ENCODE results near the gene IER5L. TPM values are rescaled to one million over a fixed set of nuclear protein-coding genes. Genes with fewer than 3 reads are reported as not detected.
A peak's percentile ranks its signal among the peaks of the same experiment; 100 is the strongest.

The IER5L gene
- total and polyA plus RNA-seq, 4 experiments from 2014 or later = 0.07 to 3.6 (median 1.6) TPM

DNA sequence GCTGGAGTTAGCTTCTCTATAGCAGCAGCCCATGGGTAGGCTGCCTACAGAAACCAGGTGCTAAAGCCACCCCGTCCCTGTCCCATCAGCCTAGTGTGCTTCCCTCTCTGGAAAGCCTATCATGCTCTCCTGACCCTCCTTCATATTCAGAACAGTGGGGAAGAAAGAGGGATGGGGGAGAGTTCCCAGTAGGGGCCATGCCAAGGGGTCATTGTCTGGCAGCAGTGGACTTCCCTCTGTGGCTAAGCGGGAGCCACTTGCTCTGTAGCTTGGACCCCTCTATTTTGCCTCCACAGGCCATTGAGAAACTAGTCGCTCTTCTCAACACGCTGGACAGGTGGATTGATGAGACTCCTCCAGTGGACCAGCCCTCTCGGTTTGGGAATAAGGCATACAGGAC, 49.4 kb downstream of the IER5L start:
- Mint-ChIP-seq H3K4me1 (peaks cover 0 to 11% (median 5%) of the 10 kb centered on the region in 4 donors), H3K27me3 (no peaks in the 10 kb centered on the region), H3K9me3 (no peaks in the 10 kb centered on the region), H3K27ac (peak overlapping the region in 1 of 7 donors; percentile 64), H3K4me3 (no peak overlapping the region), H3K36me3 (peaks cover 24 to 45% of the 10 kb centered on the region in 2 donors)
- Histone ChIP-seq H3K27ac (ENCODE audit: low read depth, low read length) (no peak overlapping the region), H3K36me3 (ENCODE audit: insufficient read depth, low read length) (peaks cover 20% of the 10 kb centered on the region), H3K4me3 (ENCODE audit: low read length in 2 of 2) (no peak overlapping the region), H3K4me1 (ENCODE audit: insufficient read depth, low read length) (peaks cover 8% of the 10 kb centered on the region), H3K27me3 (ENCODE audit: insufficient read depth, low read length) (no peaks in the 10 kb centered on the region), H3K9me3 (ENCODE audit: control insufficient read depth in 1 of 2, low read length in 2 of 2) (no peaks in the 10 kb centered on the region)
- ChIA-PET POLR2A (ENCODE audit: partially characterized antibody) (interaction anchor here (0.6 kb wide), 1 partner anchor 772 kb away, joined by 3 read pairs; no protein-coding TSS in a partner anchor), CTCF (ENCODE audit: partially characterized antibody) (interaction anchor here (0.8 to 8.9 kb wide), 6 partner anchors 11 to 655 kb away, joined by 3 to 127 read pairs (median 48); partner anchors contain the start of genes C9orf50 and NTMT1)
- DNase-seq = no peak
- intact Hi-C loops (cut with micrococcal nuclease) = no loop called here

DNA sequence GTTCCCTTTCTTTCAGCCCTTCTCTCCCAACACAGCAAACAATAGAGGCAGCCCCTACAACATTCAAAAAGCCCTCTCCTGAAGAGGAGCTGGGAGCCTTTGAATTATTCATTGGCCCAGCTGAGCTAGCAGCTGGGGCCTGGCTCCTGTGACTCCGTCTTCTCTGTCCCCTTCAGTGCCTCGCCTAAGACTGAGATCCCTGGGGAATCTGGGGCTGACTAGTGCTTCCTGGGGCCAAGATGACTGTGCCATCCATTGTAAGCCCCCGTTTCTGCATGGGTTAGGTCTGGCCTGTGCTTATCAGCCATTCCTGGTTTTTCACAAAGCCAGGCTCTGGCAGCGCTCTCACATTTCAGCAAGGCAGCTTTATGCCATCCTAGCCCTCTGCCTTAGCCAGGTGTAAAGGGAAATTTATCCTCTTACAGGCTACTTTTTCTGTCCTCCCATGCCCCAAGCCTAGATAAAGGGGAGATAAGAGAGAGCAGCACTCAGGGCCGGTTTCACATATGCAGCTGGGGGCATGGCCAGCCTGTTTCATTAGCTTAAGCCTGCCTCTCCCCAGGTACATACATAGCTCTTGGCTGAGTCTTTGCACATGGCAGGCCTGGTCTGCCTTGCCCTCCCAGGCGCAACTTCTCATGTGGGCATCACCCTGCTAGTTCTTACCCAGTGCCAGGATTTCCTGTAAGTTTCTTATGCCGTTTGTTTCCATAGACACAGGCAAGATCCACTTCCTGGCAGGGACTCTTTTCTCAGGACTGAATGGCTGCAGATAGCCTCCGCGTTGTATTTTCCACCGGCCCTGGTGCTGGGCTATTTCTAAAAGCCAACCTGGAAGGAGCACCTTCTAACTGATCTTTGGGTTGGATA, 51.1 kb downstream of the IER5L start:
- POLR2A ChIA-PET (ENCODE audit: partially characterized antibody) = no interaction called here

More for the DNA sequence above, 51.1 kb downstream of the IER5L start:
- peaks cover 7% of the 10 kb centered on the region for H3K4me1 ChIP-seq (ENCODE audit: insufficient read depth, low read length)
- H3K27ac ChIP-seq (ENCODE audit: low read depth, low read length) = no peak overlapping the region
- DNase-seq = no peak
- intact Hi-C loops (cut with micrococcal nuclease) = no loop called here
- H3K27me3 ChIP-seq (ENCODE audit: insufficient read depth, low read length) = no peaks in the 10 kb centered on the region
- Mint-ChIP-seq H3K4me1 (peaks cover 0 to 9% (median 5%) of the 10 kb centered on the region in 4 donors), H3K36me3 (peaks cover 24 to 47% of the 10 kb centered on the region in 2 donors), H3K27me3 (no peaks in the 10 kb centered on the region), H3K9me3 (no peaks in the 10 kb centered on the region), H3K4me3 (no peak overlapping the region), H3K27ac (no peak overlapping the region)
- CTCF ChIA-PET (ENCODE audit: partially characterized antibody) = interaction anchor here (1.1 to 8.9 kb wide), 3 partner anchors 12 to 17 kb away, joined by 4 to 127 read pairs (median 13); no protein-coding TSS in a partner anchor
- H3K36me3 ChIP-seq (ENCODE audit: insufficient read depth, low read length) = peaks cover 23% of the 10 kb centered on the region
- no peaks in the 10 kb centered on the region for H3K9me3 ChIP-seq (ENCODE audit: control insufficient read depth in 1 of 2, low read length in 2 of 2)
- H3K4me3 ChIP-seq (ENCODE audit: low read length in 2 of 2) = no peak overlapping the region

Other genes with a start within 250 kb of the IER5L start
- gene DOLK, start 230.7 kb downstream of the IER5L start, total RNA-seq = 10 to 100 TPM in 1 of 2 experiments, 1 to 10 TPM in 1; 9.9 to 12.9 TPM
- gene DOLK, start 230.7 kb downstream of the IER5L start, polyA plus RNA-seq = 10 to 100 TPM in 1 of 2 donors, 1 to 10 TPM in 1; 9.1 to 11.7 TPM
- gene NUP188, start 230.6 kb downstream of the IER5L start, total RNA-seq = 10 to 100 TPM; 70.1 to 70.8 TPM
- 10 to 100 TPM; 27.2 to 39.4 TPM for gene NUP188, start 230.6 kb downstream of the IER5L start, polyA plus RNA-seq
- 100 to 1,000 TPM; 111 to 113 TPM for gene SH3GLB2, start 149.9 kb downstream of the IER5L start, total RNA-seq
- gene SH3GLB2, start 149.9 kb downstream of the IER5L start, polyA plus RNA-seq = 10 to 100 TPM; 23.8 to 43.5 TPM
- gene MIGA2, start 141.6 kb downstream of the IER5L start, total RNA-seq = 10 to 100 TPM; 80.5 to 84.2 TPM
- gene MIGA2, start 141.6 kb downstream of the IER5L start, polyA plus RNA-seq = 10 to 100 TPM in 1 of 2 donors, 1 to 10 TPM in 1; 6.6 to 11.6 TPM
- gene DOLPP1, start 97.2 kb downstream of the IER5L start, total RNA-seq = 10 to 100 TPM; 11.4 to 13.0 TPM
- gene DOLPP1, start 97.2 kb downstream of the IER5L start, polyA plus RNA-seq = 10 to 100 TPM; 10.1 to 12.8 TPM
- 10 to 100 TPM; 11.2 to 12.4 TPM for gene CRAT, start 67.5 kb downstream of the IER5L start, total RNA-seq
- gene CRAT, start 67.5 kb downstream of the IER5L start, polyA plus RNA-seq = 10 to 100 TPM in 1 of 2 donors, 1 to 10 TPM in 1; 8.7 to 21.0 TPM
- 10 to 100 TPM; 49.0 to 51.3 TPM for gene PTPA, start 66.8 kb downstream of the IER5L start, total RNA-seq
- 10 to 100 TPM; 10.8 to 14.1 TPM for gene PTPA, start 66.8 kb downstream of the IER5L start, polyA plus RNA-seq

Measured in CD4-positive, alpha-beta memory T cell (primary cell).